Neutrophil (primary cell): ENCODE measurements around the gene PRPSAP1.
"Not testable (repeated sequence)": the region's sequence is repeated elsewhere in the genome, so short reads cannot be mapped to it uniquely, and the experiment has no call there.

Experiments used
- H3K27ac ChIP-seq: fragments of 200-600 bp; sonication (generic); 2 replicates; pipeline ENCODE4 v1.5.1; 2016; ENCODE audit warnings: mild to moderate bottlenecking, moderate library complexity
- H3K27me3 ChIP-seq: fragments of 200-600 bp; sonication (generic); 2 replicates; pipeline ENCODE4 v1.6.0; 2016; ENCODE audit warnings: mild to moderate bottlenecking
- H3K36me3 ChIP-seq: fragments of 200-600 bp; sonication (generic); 2 replicates; pipeline ENCODE4 v1.5.1; 2017
- H3K4me1 ChIP-seq, 2 experiments: fragments of 200-600 bp in 1 of 2; sonication (generic) in 1 of 2; 1 replicate in 1 of 2; 2 replicates in 1 of 2; pipeline versions ENCODE4 v1.5.1 to v1.6.1; 2013 to 2016; ENCODE audit warnings: low read depth in 1 of 2, low read length in 1 of 2, mild to moderate bottlenecking in 1 of 2, moderate library complexity in 1 of 2; ENCODE audit not compliant: control insufficient read depth in 1 of 2, insufficient read depth in 1 of 2
- H3K4me3 ChIP-seq, 2 experiments: fragments of 200-600 bp in 1 of 2; sonication (generic) in 1 of 2; 1 replicate in 1 of 2; 2 replicates in 1 of 2; pipeline ENCODE4 v1.5.1; 2013 to 2016; ENCODE audit warnings: low read depth in 1 of 2, low read length in 1 of 2, mild to moderate bottlenecking in 1 of 2, moderate library complexity in 1 of 2
- H3K9me3 ChIP-seq: fragments of 200-600 bp; sonication (generic); 2 replicates; pipeline ENCODE4 v1.5.1; 2016
- TF ChIP-seq, protein P1 (sequence below): fragments of 200-600 bp; sonication (generic); IDR thresholded peaks from 2 replicates; pipeline ENCODE4 v1.5.1; 2016; ENCODE audit warnings: antibody characterized with exemption

The PRPSAP1 gene

DNA sequence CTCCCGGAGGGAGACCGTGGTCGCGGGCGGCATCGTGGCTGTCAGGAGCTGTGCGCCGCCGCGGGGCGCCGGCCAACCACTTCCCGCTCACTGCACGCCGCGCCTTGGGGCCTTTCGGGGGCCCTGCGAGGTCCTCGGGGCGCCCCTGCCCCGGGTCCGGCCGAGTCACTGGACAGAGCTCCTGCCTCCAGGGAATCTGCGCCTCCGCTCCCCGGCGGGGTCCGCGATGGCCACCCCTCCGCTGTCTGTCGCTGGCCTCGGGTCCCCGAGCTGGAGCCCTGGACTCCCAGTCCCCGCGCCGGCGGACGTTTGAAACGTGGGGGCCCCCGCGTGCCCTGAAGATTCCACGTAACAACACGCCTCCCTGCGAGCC is 45.8 kb downstream of the PRPSAP1 start, which contains the start of gene QRICH2:
QRICH2 (minus strand) TSS at position 311 of the 373 bp plus-strand sequence; CDS start at position 33, 278 bp downstream.
- Histone ChIP-seq H3K4me1 (peaks cover 5 to 6% of the 10 kb centered on the region in 2 experiments), H3K4me3 (no peak within 1 kb of the TSS), H3K9me3 (no peaks in the 10 kb centered on the region), H3K27me3 (no peaks in the 10 kb centered on the region), H3K36me3 (peaks cover 43% of the 10 kb centered on the region), H3K27ac (no peak within 1 kb of the TSS)
- TF ChIP-seq, protein P1, sequence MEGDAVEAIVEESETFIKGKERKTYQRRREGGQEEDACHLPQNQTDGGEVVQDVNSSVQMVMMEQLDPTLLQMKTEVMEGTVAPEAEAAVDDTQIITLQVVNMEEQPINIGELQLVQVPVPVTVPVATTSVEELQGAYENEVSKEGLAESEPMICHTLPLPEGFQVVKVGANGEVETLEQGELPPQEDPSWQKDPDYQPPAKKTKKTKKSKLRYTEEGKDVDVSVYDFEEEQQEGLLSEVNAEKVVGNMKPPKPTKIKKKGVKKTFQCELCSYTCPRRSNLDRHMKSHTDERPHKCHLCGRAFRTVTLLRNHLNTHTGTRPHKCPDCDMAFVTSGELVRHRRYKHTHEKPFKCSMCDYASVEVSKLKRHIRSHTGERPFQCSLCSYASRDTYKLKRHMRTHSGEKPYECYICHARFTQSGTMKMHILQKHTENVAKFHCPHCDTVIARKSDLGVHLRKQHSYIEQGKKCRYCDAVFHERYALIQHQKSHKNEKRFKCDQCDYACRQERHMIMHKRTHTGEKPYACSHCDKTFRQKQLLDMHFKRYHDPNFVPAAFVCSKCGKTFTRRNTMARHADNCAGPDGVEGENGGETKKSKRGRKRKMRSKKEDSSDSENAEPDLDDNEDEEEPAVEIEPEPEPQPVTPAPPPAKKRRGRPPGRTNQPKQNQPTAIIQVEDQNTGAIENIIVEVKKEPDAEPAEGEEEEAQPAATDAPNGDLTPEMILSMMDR = no peak

DNA sequence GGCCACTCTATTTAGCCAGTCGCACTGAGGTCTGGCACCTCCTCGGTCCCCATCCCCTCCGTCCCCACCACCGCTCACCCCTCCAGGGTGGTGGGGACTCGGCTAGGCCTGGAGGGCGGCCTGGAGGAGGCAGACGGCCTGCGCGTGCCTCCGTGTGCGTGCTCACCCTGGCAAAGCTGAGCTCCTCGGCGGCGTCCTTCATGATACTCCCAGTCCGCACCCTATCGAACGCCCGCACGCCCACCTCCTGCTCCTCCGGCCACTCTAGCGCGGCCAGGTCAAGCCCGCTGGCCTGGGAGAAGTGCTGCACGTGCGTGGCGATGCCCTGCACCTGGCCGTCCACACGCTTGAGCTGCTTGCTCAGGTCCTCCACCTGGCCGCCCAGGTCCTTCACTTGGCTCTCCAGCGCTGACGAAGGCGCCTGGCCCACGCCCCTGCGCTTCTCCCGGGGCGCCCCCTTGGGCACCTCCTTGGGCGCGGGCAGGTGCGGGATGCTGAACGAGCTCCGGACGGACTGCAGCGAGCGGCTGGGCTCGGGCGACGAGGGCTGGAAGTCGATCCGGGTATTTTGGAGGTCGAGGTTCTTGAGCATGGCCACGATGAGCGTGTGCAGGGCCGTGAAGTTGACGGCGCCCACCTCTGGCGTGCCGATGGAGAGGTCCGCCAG is 46.3 kb downstream of the PRPSAP1 start:
- H3K9me3 ChIP-seq = no peaks in the 10 kb centered on the region
- H3K36me3 ChIP-seq = peaks cover 37% of the 10 kb centered on the region
- H3K4me3 ChIP-seq = no peak overlapping the region
- no peak overlapping the region for H3K27ac ChIP-seq
- no peaks in the 10 kb centered on the region for H3K27me3 ChIP-seq
- TF ChIP-seq, protein P1 = no peak
- H3K4me1 ChIP-seq = peaks cover 5 to 6% of the 10 kb centered on the region in 2 experiments

DNA sequence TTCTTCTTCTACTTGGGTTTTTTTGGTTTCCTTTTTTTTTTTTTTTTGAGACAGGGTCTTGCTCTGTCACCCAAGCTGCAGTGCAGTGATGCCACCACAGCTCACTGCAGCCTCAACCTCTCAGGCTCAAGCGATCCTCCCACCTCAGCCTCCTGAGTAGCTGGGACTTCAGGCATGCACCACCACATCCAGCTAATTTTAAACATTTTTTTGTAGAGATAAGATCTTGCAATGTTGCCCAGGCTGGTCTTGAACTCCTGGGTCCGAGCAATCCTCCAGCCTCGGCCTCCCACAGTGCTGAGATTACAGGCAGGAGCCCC is 48.6 kb downstream of the PRPSAP1 start:
- not testable (repeated sequence) for H3K27me3 ChIP-seq, H3K9me3 ChIP-seq, H3K4me3 ChIP-seq, H3K27ac ChIP-seq, H3K4me1 ChIP-seq
- peaks cover 16% of the 10 kb centered on the region for H3K36me3 ChIP-seq

DNA sequence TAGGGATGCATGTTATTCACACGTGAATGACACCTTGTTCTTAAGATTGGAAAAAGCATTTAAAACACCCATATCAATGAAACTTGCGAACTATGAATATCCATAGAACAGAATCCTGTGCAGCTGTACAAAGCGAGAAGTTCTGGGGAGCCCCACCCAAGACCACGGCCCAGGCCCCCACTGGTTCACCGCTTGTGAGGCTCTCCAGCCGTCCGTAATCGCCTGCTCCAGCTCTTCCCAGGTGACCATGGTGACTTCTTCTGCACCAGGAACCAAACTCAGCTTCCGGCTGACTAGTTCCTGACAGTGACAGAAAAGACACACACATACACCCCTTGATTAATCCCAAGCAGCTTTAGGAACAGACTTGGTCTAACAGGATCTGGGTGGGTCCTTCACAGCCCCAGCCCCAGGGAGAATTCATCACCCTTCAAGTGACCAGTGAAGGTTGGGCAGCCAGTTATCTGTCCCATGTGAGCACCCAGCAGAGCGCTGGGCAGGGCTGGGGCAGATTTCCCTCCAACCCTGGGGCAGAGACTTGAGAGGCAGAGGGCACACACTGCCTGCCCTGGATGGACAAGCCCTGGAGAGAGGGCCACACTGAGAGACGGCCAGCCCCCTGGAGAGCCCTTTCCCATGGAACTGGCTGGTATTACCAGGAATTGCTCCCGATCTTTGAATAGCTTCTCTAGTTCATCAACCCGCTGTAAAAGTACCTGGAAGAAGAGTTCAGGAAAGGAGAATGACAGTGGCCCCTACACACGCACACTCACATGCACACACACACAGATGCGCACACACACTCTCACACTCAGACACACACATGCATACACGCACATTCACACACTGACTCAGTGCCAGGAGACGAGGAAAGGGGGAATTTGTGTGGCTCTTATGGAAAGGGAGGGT is 49.2 kb downstream of the PRPSAP1 start:
- H3K4me3 ChIP-seq = no peak overlapping the region
- H3K27me3 ChIP-seq = no peaks in the 10 kb centered on the region

DNA sequence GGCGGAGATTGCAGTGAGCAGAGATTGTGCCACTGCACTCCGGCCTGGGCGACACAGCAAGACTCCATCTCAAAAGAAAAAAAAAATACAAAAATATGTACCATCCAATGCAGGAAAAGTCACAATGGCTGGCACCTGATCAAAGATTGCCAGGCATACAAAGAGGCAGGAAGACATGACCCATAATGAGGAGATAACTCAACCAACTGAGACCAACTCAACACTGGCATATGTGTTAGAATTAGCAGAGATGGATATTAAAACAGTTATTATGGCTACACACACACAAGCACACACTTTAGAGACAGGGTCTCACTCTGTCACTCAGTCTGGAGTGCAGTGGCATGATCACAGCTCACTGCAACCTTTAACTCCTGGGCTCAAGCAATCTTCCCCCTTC is 56.3 kb downstream of the PRPSAP1 start:
- Histone ChIP-seq H3K4me1 (no peaks in the 10 kb centered on the region), H3K4me3 (no peak overlapping the region), H3K27me3 (no peaks in the 10 kb centered on the region), H3K9me3 (no peaks in the 10 kb centered on the region), H3K36me3 (peaks cover 14% of the 10 kb centered on the region), H3K27ac (no peak overlapping the region)
- TF ChIP-seq, protein P1 = no peak

More for the DNA sequence above, 49.2 kb downstream of the PRPSAP1 start:
- TF ChIP-seq, protein P1 = no peak
- no peak overlapping the region for H3K27ac ChIP-seq
- peaks cover 3% of the 10 kb centered on the region in 2 experiments for H3K4me1 ChIP-seq
- H3K36me3 ChIP-seq = peaks cover 16% of the 10 kb centered on the region
- no peaks in the 10 kb centered on the region for H3K9me3 ChIP-seq

DNA sequence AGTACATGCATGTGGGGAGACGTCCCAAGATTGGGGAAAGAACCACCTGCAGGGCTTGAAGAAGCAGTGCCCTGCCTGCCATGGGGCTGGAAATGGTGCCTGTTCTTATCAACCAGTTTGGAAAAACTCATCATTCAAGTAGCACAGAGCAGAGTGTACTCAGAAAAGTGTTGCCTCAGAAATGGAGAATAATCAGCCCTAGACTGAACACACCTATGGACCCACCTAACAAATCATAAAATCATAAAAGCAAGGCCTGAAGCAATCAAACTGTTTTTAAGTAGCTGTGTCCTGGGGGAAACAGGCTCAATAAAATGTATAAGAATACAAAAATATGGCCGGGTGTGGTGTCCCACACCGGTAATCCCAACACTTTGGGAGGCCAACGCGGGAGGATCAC is 56.8 kb downstream of the PRPSAP1 start:
- TF ChIP-seq, protein P1 = no peak
- no peaks in the 10 kb centered on the region for H3K9me3 ChIP-seq
- H3K27ac ChIP-seq = no peak overlapping the region
- H3K4me1 ChIP-seq = no peaks in the 10 kb centered on the region
- no peak overlapping the region for H3K4me3 ChIP-seq
- peaks cover 20% of the 10 kb centered on the region for H3K36me3 ChIP-seq
- no peaks in the 10 kb centered on the region for H3K27me3 ChIP-seq
